HEK293 (cell line): ENCODE measurements around the gene MYH11.

Source experiments
- EGR2 ChIP-seq: fragments of 450-650 bp; formaldehyde crosslinking; IDR thresholded peaks from 2 replicates; pipeline ENCODE4 v1.5.1; 2016; ENCODE audit warnings: low read depth, missing biosample characterization, missing genetic modification characterization
- FEZF1 ChIP-seq: fragments of 450-650 bp; formaldehyde crosslinking; IDR thresholded peaks from 2 replicates; pipeline ENCODE4 v1.5.1; 2016; ENCODE audit warnings: missing biosample characterization, missing genetic modification characterization
- GFI1B ChIP-seq: fragments of 450-650 bp; formaldehyde crosslinking; IDR thresholded peaks from 2 replicates; pipeline ENCODE4 v1.5.1; 2016; ENCODE audit warnings: missing biosample characterization, missing genetic modification characterization
- KLF16 ChIP-seq: fragments of 450-650 bp; formaldehyde crosslinking; IDR thresholded peaks from 2 replicates; pipeline ENCODE4 v1.5.1; 2017; ENCODE audit warnings: missing biosample characterization, missing genetic modification characterization
- KLF17 ChIP-seq: fragments of 450-650 bp; formaldehyde crosslinking; IDR thresholded peaks from 2 replicates; pipeline ENCODE4 v1.5.1; 2016; ENCODE audit warnings: missing biosample characterization, missing genetic modification characterization
- KLF7 ChIP-seq: fragments of 450-650 bp; formaldehyde crosslinking; IDR thresholded peaks from 2 replicates; pipeline ENCODE4 v1.5.1; 2016; ENCODE audit warnings: missing biosample characterization, missing genetic modification characterization, borderline replicate concordance
- MZF1 ChIP-seq: fragments of 450-650 bp; formaldehyde crosslinking; IDR thresholded peaks from 2 replicates; pipeline ENCODE4 v1.5.1; 2017; ENCODE audit warnings: missing biosample characterization, missing genetic modification characterization, borderline replicate concordance
- TSHZ1 ChIP-seq: fragments of 450-650 bp; formaldehyde crosslinking; IDR thresholded peaks from 2 replicates; pipeline ENCODE4 v1.5.1; 2016; ENCODE audit warnings: missing biosample characterization, missing genetic modification characterization, borderline replicate concordance
- ZBTB6 ChIP-seq: fragments of 450-650 bp; formaldehyde crosslinking; IDR thresholded peaks from 2 replicates; pipeline ENCODE4 v1.5.1; 2017; ENCODE audit warnings: missing biosample characterization, missing genetic modification characterization
- ZNF146 ChIP-seq: fragments of 450-650 bp; formaldehyde crosslinking; IDR thresholded peaks from 2 replicates; pipeline ENCODE4 v1.5.1; 2016; ENCODE audit warnings: missing biosample characterization, missing genetic modification characterization
- ZNF521 ChIP-seq: fragments of 450-650 bp; formaldehyde crosslinking; IDR thresholded peaks from 2 replicates; pipeline ENCODE4 v1.5.1; 2017; ENCODE audit warnings: missing biosample characterization, mild to moderate bottlenecking, missing genetic modification characterization
- ZNF548 ChIP-seq: fragments of 450-650 bp; formaldehyde crosslinking; IDR thresholded peaks from 2 replicates; pipeline ENCODE4 v1.5.1; 2016; ENCODE audit warnings: missing biosample characterization, missing genetic modification characterization
- ZNF600 ChIP-seq: fragments of 450-650 bp; formaldehyde crosslinking; IDR thresholded peaks from 2 replicates; pipeline ENCODE4 v1.5.1; 2016; ENCODE audit warnings: missing biosample characterization, missing genetic modification characterization
- ZNF707 ChIP-seq: fragments of 450-650 bp; formaldehyde crosslinking; IDR thresholded peaks from 2 replicates; pipeline ENCODE4 v1.5.1; 2016; ENCODE audit warnings: missing biosample characterization, missing genetic modification characterization
- ZSCAN16 ChIP-seq: fragments of 450-650 bp; formaldehyde crosslinking; IDR thresholded peaks from 2 replicates; pipeline ENCODE4 v1.5.1; 2016; ENCODE audit warnings: missing biosample characterization, missing genetic modification characterization
- TF ChIP-seq, protein P1 (sequence below): fragments of 450-650 bp; formaldehyde crosslinking; IDR thresholded peaks from 2 replicates; pipeline ENCODE4 v1.5.1; 2017; ENCODE audit warnings: missing biosample characterization, missing genetic modification characterization
- TF ChIP-seq, protein P2 (sequence below): fragments of 450-650 bp; formaldehyde crosslinking; IDR thresholded peaks from 2 replicates; pipeline ENCODE4 v1.5.1; 2016; ENCODE audit warnings: missing biosample characterization, missing genetic modification characterization
- TF ChIP-seq, protein P3 (sequence below): fragments of 450-650 bp; formaldehyde crosslinking; conservative IDR thresholded peaks from 2 replicates; pipeline ENCODE4 v1.5.1; 2016; ENCODE audit warnings: low read depth, missing biosample characterization, missing genetic modification characterization
- TF ChIP-seq, protein P4 (sequence below): fragments of 450-650 bp; formaldehyde crosslinking; IDR thresholded peaks from 2 replicates; pipeline ENCODE4 v1.5.1; 2016; ENCODE audit warnings: missing biosample characterization, missing genetic modification characterization
- TF ChIP-seq, protein P5 (sequence below): fragments of 450-650 bp; formaldehyde crosslinking; IDR thresholded peaks from 2 replicates; pipeline ENCODE4 v1.5.1; 2017; ENCODE audit warnings: missing biosample characterization, missing genetic modification characterization

The MYH11 gene

GRCh38 chr16:15653227-15653626, 203.6 kb downstream of the MYH11 start (continued):
- TF ChIP-seq MZF1 (tag by site-specific recombination) (peak; percentile 81), KLF7 (tag by site-specific recombination) (no peak), ZNF548 (tag by site-specific recombination) (no peak), KLF16 (tag by site-specific recombination) (no peak), ZSCAN16 (tag by site-specific recombination) (no peak), ZNF707 (tag by site-specific recombination) (no peak), ZNF521 (tag by site-specific recombination) (no peak), TSHZ1 (0 out of 2 replicates have a peak, but pooled peaks have one; percentile 16), KLF17 (tag by site-specific recombination) (0 out of 2 replicates have a peak, but pooled peaks have one; percentile 62), ZNF146 (tag by site-specific recombination) (0 out of 2 replicates have a peak, but pooled peaks have one; percentile 12), FEZF1 (tag by site-specific recombination) (peak; percentile 92), GFI1B (tag by site-specific recombination) (no peak), EGR2 (tag by site-specific recombination) (no peak), ZBTB6 (tag by site-specific recombination) (peak; percentile 56; the same call in 1 of the 2 replicates), ZNF600 (peak; percentile 99)
- TF ChIP-seq, protein P1, sequence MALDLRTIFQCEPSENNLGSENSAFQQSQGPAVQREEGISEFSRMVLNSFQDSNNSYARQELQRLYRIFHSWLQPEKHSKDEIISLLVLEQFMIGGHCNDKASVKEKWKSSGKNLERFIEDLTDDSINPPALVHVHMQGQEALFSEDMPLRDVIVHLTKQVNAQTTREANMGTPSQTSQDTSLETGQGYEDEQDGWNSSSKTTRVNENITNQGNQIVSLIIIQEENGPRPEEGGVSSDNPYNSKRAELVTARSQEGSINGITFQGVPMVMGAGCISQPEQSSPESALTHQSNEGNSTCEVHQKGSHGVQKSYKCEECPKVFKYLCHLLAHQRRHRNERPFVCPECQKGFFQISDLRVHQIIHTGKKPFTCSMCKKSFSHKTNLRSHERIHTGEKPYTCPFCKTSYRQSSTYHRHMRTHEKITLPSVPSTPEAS (tag by site-specific recombination): no peak
- TF ChIP-seq, protein P2, sequence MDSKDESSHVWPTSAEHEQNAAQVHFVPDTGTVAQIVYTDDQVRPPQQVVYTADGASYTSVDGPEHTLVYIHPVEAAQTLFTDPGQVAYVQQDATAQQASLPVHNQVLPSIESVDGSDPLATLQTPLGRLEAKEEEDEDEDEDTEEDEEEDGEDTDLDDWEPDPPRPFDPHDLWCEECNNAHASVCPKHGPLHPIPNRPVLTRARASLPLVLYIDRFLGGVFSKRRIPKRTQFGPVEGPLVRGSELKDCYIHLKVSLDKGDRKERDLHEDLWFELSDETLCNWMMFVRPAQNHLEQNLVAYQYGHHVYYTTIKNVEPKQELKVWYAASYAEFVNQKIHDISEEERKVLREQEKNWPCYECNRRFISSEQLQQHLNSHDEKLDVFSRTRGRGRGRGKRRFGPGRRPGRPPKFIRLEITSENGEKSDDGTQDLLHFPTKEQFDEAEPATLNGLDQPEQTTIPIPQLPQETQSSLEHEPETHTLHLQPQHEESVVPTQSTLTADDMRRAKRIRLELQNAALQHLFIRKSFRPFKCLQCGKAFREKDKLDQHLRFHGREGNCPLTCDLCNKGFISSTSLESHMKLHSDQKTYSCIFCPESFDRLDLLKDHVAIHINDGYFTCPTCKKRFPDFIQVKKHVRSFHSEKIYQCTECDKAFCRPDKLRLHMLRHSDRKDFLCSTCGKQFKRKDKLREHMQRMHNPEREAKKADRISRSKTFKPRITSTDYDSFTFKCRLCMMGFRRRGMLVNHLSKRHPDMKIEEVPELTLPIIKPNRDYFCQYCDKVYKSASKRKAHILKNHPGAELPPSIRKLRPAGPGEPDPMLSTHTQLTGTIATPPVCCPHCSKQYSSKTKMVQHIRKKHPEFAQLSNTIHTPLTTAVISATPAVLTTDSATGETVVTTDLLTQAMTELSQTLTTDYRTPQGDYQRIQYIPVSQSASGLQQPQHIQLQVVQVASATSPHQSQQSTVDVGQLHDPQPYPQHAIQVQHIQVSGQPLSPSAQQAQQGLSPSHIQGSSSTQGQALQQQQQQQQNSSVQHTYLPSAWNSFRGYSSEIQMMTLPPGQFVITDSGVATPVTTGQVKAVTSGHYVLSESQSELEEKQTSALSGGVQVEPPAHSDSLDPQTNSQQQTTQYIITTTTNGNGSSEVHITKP (tag by site-specific recombination): peak; percentile 29; the same call in 1 of the 2 replicates
- TF ChIP-seq, protein P3, sequence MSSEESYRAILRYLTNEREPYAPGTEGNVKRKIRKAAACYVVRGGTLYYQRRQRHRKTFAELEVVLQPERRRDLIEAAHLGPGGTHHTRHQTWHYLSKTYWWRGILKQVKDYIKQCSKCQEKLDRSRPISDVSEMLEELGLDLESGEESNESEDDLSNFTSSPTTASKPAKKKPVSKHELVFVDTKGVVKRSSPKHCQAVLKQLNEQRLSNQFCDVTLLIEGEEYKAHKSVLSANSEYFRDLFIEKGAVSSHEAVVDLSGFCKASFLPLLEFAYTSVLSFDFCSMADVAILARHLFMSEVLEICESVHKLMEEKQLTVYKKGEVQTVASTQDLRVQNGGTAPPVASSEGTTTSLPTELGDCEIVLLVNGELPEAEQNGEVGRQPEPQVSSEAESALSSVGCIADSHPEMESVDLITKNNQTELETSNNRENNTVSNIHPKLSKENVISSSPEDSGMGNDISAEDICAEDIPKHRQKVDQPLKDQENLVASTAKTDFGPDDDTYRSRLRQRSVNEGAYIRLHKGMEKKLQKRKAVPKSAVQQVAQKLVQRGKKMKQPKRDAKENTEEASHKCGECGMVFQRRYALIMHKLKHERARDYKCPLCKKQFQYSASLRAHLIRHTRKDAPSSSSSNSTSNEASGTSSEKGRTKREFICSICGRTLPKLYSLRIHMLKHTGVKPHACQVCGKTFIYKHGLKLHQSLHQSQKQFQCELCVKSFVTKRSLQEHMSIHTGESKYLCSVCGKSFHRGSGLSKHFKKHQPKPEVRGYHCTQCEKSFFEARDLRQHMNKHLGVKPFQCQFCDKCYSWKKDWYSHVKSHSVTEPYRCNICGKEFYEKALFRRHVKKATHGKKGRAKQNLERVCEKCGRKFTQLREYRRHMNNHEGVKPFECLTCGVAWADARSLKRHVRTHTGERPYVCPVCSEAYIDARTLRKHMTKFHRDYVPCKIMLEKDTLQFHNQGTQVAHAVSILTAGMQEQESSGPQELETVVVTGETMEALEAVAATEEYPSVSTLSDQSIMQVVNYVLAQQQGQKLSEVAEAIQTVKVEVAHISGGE: no peak
- TF ChIP-seq, protein P4, sequence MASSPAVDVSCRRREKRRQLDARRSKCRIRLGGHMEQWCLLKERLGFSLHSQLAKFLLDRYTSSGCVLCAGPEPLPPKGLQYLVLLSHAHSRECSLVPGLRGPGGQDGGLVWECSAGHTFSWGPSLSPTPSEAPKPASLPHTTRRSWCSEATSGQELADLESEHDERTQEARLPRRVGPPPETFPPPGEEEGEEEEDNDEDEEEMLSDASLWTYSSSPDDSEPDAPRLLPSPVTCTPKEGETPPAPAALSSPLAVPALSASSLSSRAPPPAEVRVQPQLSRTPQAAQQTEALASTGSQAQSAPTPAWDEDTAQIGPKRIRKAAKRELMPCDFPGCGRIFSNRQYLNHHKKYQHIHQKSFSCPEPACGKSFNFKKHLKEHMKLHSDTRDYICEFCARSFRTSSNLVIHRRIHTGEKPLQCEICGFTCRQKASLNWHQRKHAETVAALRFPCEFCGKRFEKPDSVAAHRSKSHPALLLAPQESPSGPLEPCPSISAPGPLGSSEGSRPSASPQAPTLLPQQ: 0 out of 2 replicates have a peak, but pooled peaks have one; percentile 31
- TF ChIP-seq, protein P5, sequence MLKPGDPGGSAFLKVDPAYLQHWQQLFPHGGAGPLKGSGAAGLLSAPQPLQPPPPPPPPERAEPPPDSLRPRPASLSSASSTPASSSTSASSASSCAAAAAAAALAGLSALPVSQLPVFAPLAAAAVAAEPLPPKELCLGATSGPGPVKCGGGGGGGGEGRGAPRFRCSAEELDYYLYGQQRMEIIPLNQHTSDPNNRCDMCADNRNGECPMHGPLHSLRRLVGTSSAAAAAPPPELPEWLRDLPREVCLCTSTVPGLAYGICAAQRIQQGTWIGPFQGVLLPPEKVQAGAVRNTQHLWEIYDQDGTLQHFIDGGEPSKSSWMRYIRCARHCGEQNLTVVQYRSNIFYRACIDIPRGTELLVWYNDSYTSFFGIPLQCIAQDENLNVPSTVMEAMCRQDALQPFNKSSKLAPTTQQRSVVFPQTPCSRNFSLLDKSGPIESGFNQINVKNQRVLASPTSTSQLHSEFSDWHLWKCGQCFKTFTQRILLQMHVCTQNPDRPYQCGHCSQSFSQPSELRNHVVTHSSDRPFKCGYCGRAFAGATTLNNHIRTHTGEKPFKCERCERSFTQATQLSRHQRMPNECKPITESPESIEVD (tag by site-specific recombination): 0 out of 2 replicates have a peak, but pooled peaks have one; percentile 13
